Gastrocnemius medialis (tissue), 4 donors: Measurements from ENCODE around the gene SRD5A3.

Experiments used
- CTCF ChIP-seq, 5 experiments: fragments of 450-650 bp in 3 of 5; fragments of 200-600 bp in 2 of 5; sonication (generic) in 2 of 5; IDR thresholded peaks in 4 of 5; conservative IDR thresholded peaks in 1 of 5; 1 replicate in 4 of 5; 2 replicates in 1 of 5; pipeline ENCODE4 v1.5.1; 2016 to 2019; ENCODE audit warnings: antibody characterized with exemption in 5 of 5, mild to moderate bottlenecking in 3 of 5, moderate library complexity in 3 of 5
- POLR2A ChIP-seq, 2 donors: fragments of 450-650 bp; IDR thresholded peaks; one replicate each; pipeline ENCODE4 v1.6.1; 2017; ENCODE audit warnings: antibody characterized with exemption in 2 of 2, mild to moderate bottlenecking in 2 of 2, moderate library complexity in 2 of 2

- no peak for TF ChIP-seq POLR2A (IDR thresholded peaks at IDR 0.05)
- no peak for TF ChIP-seq CTCF (IDR thresholded peaks at IDR 0.05 in 4 of 5, conservative IDR thresholded peaks at IDR 0.05 in 1 of 5)
Measured at GRCh38 chr4:55297346-55297745, 48.7 kb upstream of the SRD5A3 start.
